Lung (tissue), 12 donors: Measurements from ENCODE around the gene EXOC4. TPM values are rescaled to one million over a fixed set of nuclear protein-coding genes. Genes with fewer than 3 reads are reported as not detected.

Experiments
- ATAC-seq: fragments of 200-7000 bp; cut with Tn5 transposase; one replicate; pipeline ENCODE4 v1.9.1; 2020; ENCODE audit warnings: moderate number of reproducible peaks; ENCODE audit not compliant: insufficient read depth, low FRiP score
- DNase-seq, 3 donors: peaks; one replicate each; pipeline ENCODE4 v3.0.0-alpha.2; 2013 to 2017
- H3K27ac ChIP-seq, 2 donors: one replicate each; pipeline ENCODE4 v1.5.1; 2013; ENCODE audit warnings: mild to moderate bottlenecking in 2 of 2, moderate library complexity in 2 of 2, control low read depth in 1 of 2, inconsistent platforms in 1 of 2, low read depth in 1 of 2, low read length in 1 of 2
- H3K27me3 ChIP-seq, 3 donors: one replicate each; pipeline ENCODE4 v1.5.1; 2013; ENCODE audit warnings: low read length in 2 of 3; ENCODE audit not compliant: control insufficient read depth in 3 of 3, insufficient read depth in 3 of 3
- H3K36me3 ChIP-seq, 4 donors: one replicate each; pipeline ENCODE4 v1.5.1; 2013; ENCODE audit warnings: low read length in 4 of 4, mild to moderate bottlenecking in 1 of 4, moderate library complexity in 1 of 4; ENCODE audit not compliant: control insufficient read depth in 4 of 4, insufficient read depth in 4 of 4
- H3K4me1 ChIP-seq, 5 donors: one replicate each; pipeline ENCODE4 v1.5.1; 2013; ENCODE audit warnings: low read length in 5 of 5, mild to moderate bottlenecking in 2 of 5, moderate library complexity in 1 of 5; ENCODE audit not compliant: control insufficient read depth in 5 of 5, insufficient read depth in 5 of 5
- H3K4me3 ChIP-seq: one replicate; pipeline ENCODE4 v1.5.1; 2013; ENCODE audit warnings: mild to moderate bottlenecking, control low read depth, moderate library complexity
- H3K9ac ChIP-seq, 2 donors: one replicate each; pipeline ENCODE4 v1.5.1; 2013; ENCODE audit warnings: low read length in 2 of 2, control low read depth in 1 of 2; ENCODE audit not compliant: insufficient read depth in 1 of 2
- H3K9me3 ChIP-seq, 4 donors: one replicate each; pipeline ENCODE4 v1.5.1; 2013; ENCODE audit warnings: low read length in 3 of 4, mild to moderate bottlenecking in 1 of 4, moderate library complexity in 1 of 4; ENCODE audit not compliant: control insufficient read depth in 4 of 4, insufficient read depth in 3 of 4
- WGBS, 2 donors: extraction: QIAGEN DNeasy Blood & Tissue Kit; methylation state at CpG; one replicate each; pipeline ENCODE4 v1.1.7; 2013; 5-methylcytosine and 5-hydroxymethylcytosine counted together
- polyA plus RNA-seq, 2 donors: library from polyadenylated mRNA; stranded (reverse); fragments of 200-250 nt; gene quantifications; one replicate each; pipeline ENCODE4 v1.2.1, GENCODE V29; 2013
- total RNA-seq, 2 donors: library from RNA; depleted of rRNA in 1 of 2; stranded (reverse); fragments of >200 nt in 1 of 2; gene quantifications; one replicate each; pipeline ENCODE4 v1.2.1, GENCODE V29; 2014 to 2021
- TF ChIP-seq, protein P1 (sequence below): IDR thresholded peaks from 2 replicates; pipeline ENCODE4 v1.5.1; 2012; ENCODE audit warnings: mild to moderate bottlenecking; ENCODE audit errors: control extremely low read depth, extremely low read depth
- donor health status: control.
- donor health status: control.
- donor health status: Bipolar disorder and iron deficiency.
- donor health status: healthy.
- donor health status: DM: yes; HTN: yes; CAD: no.

The EXOC4 gene
- total and polyA plus RNA-seq, 4 donors = 10.3 to 232 (median 47.4) TPM

DNA sequence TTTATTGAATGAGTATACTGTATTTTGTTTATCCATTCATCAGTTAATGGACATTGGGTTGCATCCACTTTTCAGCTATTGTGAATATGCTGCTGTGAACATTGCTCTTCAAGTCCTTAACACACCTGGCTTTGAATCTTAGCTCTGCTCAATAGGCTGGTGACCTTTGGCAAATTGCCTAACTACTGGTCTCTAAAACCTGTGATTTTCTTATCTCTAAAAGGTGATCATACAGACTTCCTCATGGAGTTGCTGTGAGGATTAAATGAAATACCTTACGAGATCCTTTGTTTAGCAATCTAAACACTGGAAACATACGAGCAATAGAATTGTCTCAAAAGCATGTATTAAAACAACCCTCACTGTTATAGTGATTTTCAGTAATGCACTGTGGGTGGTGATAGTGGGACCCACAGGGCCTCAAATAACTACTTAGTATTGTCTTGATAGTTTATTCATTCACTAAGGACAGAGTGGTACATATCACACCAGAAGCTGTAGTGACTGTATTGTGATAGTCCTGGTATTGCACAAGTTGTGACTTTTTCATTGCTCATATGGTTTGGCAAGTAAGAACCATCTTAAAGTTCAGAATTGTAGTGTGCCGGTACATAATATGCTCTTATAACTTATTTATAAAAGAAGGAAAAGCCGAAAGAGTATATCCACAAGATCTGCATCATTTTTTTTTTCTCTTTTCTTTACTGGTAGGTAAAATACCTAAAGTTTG is 257.6 kb downstream of the EXOC4 start:
- H3K27me3 ChIP-seq = no peaks in the 10 kb centered on the region
- H3K36me3 ChIP-seq = peaks cover 0 to 1% (median 0%) of the 10 kb centered on the region in 4 donors
- H3K9me3 ChIP-seq = no peaks in the 10 kb centered on the region
- no peak overlapping the region for H3K27ac ChIP-seq
- no peak for ATAC-seq
- H3K4me1 ChIP-seq = no peaks in the 10 kb centered on the region
- no peak for DNase-seq
- no peak overlapping the region for H3K9ac ChIP-seq
- TF ChIP-seq, protein P1, sequence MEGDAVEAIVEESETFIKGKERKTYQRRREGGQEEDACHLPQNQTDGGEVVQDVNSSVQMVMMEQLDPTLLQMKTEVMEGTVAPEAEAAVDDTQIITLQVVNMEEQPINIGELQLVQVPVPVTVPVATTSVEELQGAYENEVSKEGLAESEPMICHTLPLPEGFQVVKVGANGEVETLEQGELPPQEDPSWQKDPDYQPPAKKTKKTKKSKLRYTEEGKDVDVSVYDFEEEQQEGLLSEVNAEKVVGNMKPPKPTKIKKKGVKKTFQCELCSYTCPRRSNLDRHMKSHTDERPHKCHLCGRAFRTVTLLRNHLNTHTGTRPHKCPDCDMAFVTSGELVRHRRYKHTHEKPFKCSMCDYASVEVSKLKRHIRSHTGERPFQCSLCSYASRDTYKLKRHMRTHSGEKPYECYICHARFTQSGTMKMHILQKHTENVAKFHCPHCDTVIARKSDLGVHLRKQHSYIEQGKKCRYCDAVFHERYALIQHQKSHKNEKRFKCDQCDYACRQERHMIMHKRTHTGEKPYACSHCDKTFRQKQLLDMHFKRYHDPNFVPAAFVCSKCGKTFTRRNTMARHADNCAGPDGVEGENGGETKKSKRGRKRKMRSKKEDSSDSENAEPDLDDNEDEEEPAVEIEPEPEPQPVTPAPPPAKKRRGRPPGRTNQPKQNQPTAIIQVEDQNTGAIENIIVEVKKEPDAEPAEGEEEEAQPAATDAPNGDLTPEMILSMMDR = no peak
- 83 to 96% methylated on average over 4 of the region's 4 CpGs for WGBS, 2 donors
- no peak overlapping the region for H3K4me3 ChIP-seq

DNA sequence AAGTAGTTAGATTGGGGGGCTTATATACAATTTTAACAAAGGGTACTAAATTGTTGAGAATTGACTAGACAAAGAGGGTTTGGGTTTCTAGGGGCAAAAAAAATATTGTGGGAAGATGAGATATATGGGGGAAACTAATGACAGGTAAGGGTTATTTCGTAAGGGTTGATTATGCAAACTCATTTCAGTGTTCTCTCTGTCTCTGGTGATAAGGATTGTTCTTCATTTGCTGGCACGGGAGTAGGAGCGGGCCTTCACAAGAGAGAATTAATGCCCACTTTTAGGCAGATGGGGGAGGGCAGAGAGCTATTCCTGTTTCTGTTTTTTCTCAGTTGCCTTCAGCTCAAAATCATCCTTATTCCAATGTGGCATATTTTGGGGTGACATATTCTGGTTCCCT is 258.4 kb downstream of the EXOC4 start:
- DNase-seq = no peak
- Histone ChIP-seq H3K27ac (no peak overlapping the region), H3K27me3 (no peaks in the 10 kb centered on the region), H3K9me3 (no peaks in the 10 kb centered on the region), H3K4me1 (no peaks in the 10 kb centered on the region), H3K4me3 (no peak overlapping the region), H3K36me3 (peaks cover 0 to 2% (median 0%) of the 10 kb centered on the region in 4 donors), H3K9ac (no peak overlapping the region)
- 66 to 86% methylated on average over 3 of the region's 3 CpGs for WGBS, 2 donors
- ATAC-seq = no peak
- TF ChIP-seq, protein P1 = no peak

DNA sequence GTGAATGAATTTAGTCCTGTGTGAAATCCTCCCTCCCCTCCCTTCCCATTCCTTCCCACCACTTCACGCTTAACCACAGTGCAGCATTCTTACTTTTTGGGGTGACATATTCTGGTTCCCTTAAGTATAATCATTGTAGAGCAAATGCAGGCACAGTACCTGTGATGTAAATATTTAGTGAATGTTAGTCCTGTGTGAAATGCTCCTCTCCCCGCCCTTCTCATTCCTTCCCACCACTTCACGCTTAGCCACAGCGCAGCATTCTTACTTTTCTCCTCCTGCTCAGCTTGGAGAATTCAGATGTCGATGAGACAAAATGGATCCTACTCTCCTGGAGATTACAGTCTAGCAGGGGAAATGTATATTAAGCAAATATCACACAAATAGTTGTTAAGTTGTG is 258.8 kb downstream of the EXOC4 start:
- Histone ChIP-seq H3K9ac (no peak overlapping the region), H3K27me3 (no peaks in the 10 kb centered on the region), H3K4me1 (no peaks in the 10 kb centered on the region), H3K4me3 (no peak overlapping the region), H3K36me3 (peaks cover 0 to 2% (median 0%) of the 10 kb centered on the region in 4 donors), H3K27ac (no peak overlapping the region), H3K9me3 (no peaks in the 10 kb centered on the region)
- DNase-seq (no peak), ATAC-seq (no peak)
- TF ChIP-seq, protein P1 = no peak
- WGBS, 2 donors = 93 to 95% methylated on average over 5 of the region's 5 CpGs

- DNase-seq (no peak), ATAC-seq (no peak)
- H3K36me3 ChIP-seq = peaks cover 0 to 2% (median 0%) of the 10 kb centered on the region in 4 donors
- no peak overlapping the region for H3K9ac ChIP-seq
- WGBS, 2 donors = 97 to 98% methylated on average over 11 of the region's 11 CpGs
- H3K4me1 ChIP-seq = no peaks in the 10 kb centered on the region
- H3K4me3 ChIP-seq = no peak overlapping the region
- H3K27me3 ChIP-seq = no peaks in the 10 kb centered on the region
- H3K27ac ChIP-seq = no peak overlapping the region
- no peaks in the 10 kb centered on the region for H3K9me3 ChIP-seq
- TF ChIP-seq, protein P1 = no peak
Observed at GRCh38 chr7:133512560-133512959, 259.7 kb downstream of the EXOC4 start.
